Tongue (tissue), 2 donors: ENCODE measurements around the gene PEX16. TPM values are rescaled to one million over a fixed set of nuclear protein-coding genes. Genes with fewer than 3 reads are reported as not detected.
A peak's percentile ranks its signal among the peaks of the same experiment; 100 is the strongest.

ENCODE experiments used
- DNase-seq: peaks from one replicate; pipeline ENCODE4 v3.0.0-alpha.2; 2015
- total RNA-seq: library from RNA; depleted of rRNA; stranded (reverse); fragments of >200 nt; gene quantifications from one replicate; pipeline ENCODE4 v1.2.3, GENCODE V29; 2014

Gene PEX16
- total RNA-seq, 1 donor from 2014 or later = 8.0 TPM

GRCh38 chr11:45897556-45897955 is 20.1 kb downstream of the PEX16 start:
- no peak for DNase-seq

GRCh38 chr11:45896422-45896984 is 21.2 kb downstream of the PEX16 start:
- DNase-seq = peak; percentile 92

- no peak for DNase-seq
Measured at GRCh38 chr11:45895553-45896259, 22.0 kb downstream of the PEX16 start.

- no peak for DNase-seq
Measured at GRCh38 chr11:45894555-45895247, 23.0 kb downstream of the PEX16 start.

GRCh38 chr11:45892856-45893255 is 24.8 kb downstream of the PEX16 start:
- no peak for DNase-seq

GRCh38 chr11:45890886-45891550 is 26.7 kb downstream of the PEX16 start:
- DNase-seq = no peak

GRCh38 chr11:45889966-45890365 is 27.7 kb downstream of the PEX16 start:
- DNase-seq = no peak

- DNase-seq = no peak
Measured at GRCh38 chr11:45889555-45889954, 28.1 kb downstream of the PEX16 start.

GRCh38 chr11:45887587-45887986 is 30.1 kb downstream of the PEX16 start:
- no peak for DNase-seq

GRCh38 chr11:45886816-45887520 is 30.7 kb downstream of the PEX16 start:
- no peak for DNase-seq

- DNase-seq = no peak
Measured at GRCh38 chr11:45885921-45886721, 31.6 kb downstream of the PEX16 start.

- peak; percentile 67 for DNase-seq
Measured at GRCh38 chr11:45885274-45885920, 32.3 kb downstream of the PEX16 start, which contains the start of gene MAPK8IP1. Gene MAPK8IP1, plus strand, starts transcription at chr11:45885651. Its CDS starts 170 bp downstream, at chr11:45885821.

- no peak for DNase-seq
Measured at GRCh38 chr11:45884596-45885185, 33.0 kb downstream of the PEX16 start.

GRCh38 chr11:45881708-45882368 is 35.8 kb downstream of the PEX16 start:
- DNase-seq = no peak

- peak; percentile 58 for DNase-seq
Measured at GRCh38 chr11:45880772-45881570, 36.7 kb downstream of the PEX16 start.

- DNase-seq = no peak
Measured at GRCh38 chr11:45879803-45880686, 37.6 kb downstream of the PEX16 start.

- no peak for DNase-seq
Measured at GRCh38 chr11:45877845-45878244, 39.8 kb downstream of the PEX16 start.

- no peak for DNase-seq
Measured at GRCh38 chr11:45877221-45877620, 40.5 kb downstream of the PEX16 start.
